NCI-H2171 treated with DMSO at 0.1 percent for 48 hours (cell line): ENCODE measurements around the gene PLEKHB1.

Source experiments
- DNase-seq: peaks from one replicate; lab custom pipeline; 2025; lab: John Stamatoyannopoulos, UW

Gene PLEKHB1

DNA sequence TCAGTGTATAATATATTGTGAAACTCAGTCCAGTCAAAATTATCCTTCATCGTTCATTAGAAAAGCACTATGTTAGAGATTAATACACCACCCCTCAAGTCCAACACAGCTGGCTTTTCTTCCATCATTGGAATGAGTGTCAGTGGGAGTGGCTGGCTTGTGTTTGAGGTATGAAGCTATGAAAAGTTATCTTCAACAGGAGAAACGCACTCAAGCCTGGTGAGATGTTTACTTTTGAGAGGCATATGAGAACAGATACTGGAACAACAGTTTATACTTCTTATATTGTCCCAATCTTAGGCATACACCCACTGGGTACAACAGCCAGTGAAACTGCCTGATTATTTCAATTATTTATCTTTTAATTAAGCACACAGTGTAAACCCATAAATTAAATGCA lies 34.3 kb downstream of the PLEKHB1 start:
- no peak for DNase-seq

- no peak for DNase-seq
Measured at GRCh38 chr11:73693899-73694525, 47.6 kb downstream of the PLEKHB1 start.

DNA sequence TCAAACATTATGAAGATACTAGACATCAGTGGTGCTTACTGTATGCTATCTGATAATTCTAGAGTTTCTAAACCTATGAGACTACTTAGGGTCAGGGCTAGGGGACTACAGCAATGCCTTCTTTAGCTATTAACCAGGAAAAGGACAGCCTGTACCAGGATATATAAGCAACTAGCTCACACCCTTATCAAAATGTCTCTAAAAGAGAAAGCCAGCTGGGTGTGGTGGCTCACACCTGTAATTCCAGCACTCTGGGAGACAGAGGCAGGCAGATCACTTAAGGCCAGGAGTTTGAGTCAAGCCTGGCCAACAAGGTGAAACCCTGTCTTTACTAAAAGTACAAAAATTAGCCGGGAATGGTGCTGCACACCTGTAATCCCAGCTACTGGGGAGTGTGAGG lies 58.7 kb downstream of the PLEKHB1 start:
- no peak for DNase-seq

DNA sequence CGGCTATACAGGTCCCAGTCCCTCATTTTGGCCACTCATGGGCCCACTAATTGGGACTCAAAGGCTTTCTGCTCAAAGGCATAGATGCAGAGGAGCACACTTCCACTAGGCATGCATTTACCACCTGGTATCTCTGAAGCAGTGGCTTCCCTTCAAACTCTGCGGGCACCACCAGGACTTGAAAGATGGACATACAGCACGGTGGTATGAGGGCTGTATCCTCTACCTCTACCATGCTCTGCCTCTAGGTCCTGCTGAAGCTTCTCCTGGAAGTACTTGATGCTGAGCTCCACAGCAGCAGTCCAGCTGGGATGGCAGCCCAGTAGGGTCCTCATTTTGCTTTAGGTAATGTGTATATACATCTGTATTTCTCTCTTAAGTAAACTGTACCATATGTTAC lies 64.6 kb downstream of the PLEKHB1 start:
- no peak for DNase-seq
